Glutamatergic neuron (in vitro differentiated cells): ENCODE data around the gene IGBP1. TPM values are rescaled to one million over a fixed set of nuclear protein-coding genes. Genes with fewer than 3 reads are reported as not detected.
"Not testable (repeated sequence)": the region's sequence is repeated elsewhere in the genome, so short reads cannot be mapped to it uniquely, and the experiment has no call there.

Experiments
- DNase-seq: peaks from one replicate; pipeline ENCODE4 v3.0.0; 2022
- H3K27ac Mint-ChIP-seq: one replicate; pipeline ENCODE4 v1.8.0; 2020; ENCODE audit warnings: mild to moderate bottlenecking, mixed read lengths, inconsistent platforms; ENCODE audit not compliant: unreplicated experiment
- H3K27me3 Mint-ChIP-seq: one replicate; pipeline ENCODE4 v1.8.0; 2020; ENCODE audit warnings: mild to moderate bottlenecking, moderate library complexity, mixed read lengths, inconsistent platforms; ENCODE audit not compliant: unreplicated experiment
- H3K36me3 Mint-ChIP-seq: one replicate; pipeline ENCODE4 v1.8.0; 2020; ENCODE audit warnings: mild to moderate bottlenecking, mixed read lengths, inconsistent platforms; ENCODE audit not compliant: unreplicated experiment
- H3K4me1 Mint-ChIP-seq: one replicate; pipeline ENCODE4 v1.8.0; 2020; ENCODE audit warnings: mild to moderate bottlenecking, low read depth, mixed read lengths, inconsistent platforms; ENCODE audit not compliant: unreplicated experiment
- H3K4me3 Mint-ChIP-seq: one replicate; pipeline ENCODE4 v1.8.0; 2020; ENCODE audit warnings: mild to moderate bottlenecking, mixed read lengths, inconsistent platforms; ENCODE audit not compliant: unreplicated experiment
- H3K9me3 Mint-ChIP-seq: one replicate; pipeline ENCODE4 v1.8.0; 2020; ENCODE audit warnings: mild to moderate bottlenecking, moderate library complexity, mixed read lengths, inconsistent platforms; ENCODE audit not compliant: unreplicated experiment
- total RNA-seq: library from RNA; stranded (reverse); fragmentation: NEBNext Ultra II Directional; extraction: Animal tissue kit (Norgen Biotek cat#: 25700); gene quantifications from one replicate; pipeline ENCODE4 v1.2.1, GENCODE V29; 2021; ENCODE audit not compliant: unreplicated experiment
- TF ChIP-seq, protein P1 (sequence below): fragments of 200-600 bp; sonication (generic); IDR thresholded peaks from one replicate; pipeline ENCODE4 v1.5.0; 2021; ENCODE audit not compliant: partially characterized antibody, unreplicated experiment

IGBP1 gene
- total RNA-seq, 1 donor from 2014 or later: 44.0 TPM

DNA sequence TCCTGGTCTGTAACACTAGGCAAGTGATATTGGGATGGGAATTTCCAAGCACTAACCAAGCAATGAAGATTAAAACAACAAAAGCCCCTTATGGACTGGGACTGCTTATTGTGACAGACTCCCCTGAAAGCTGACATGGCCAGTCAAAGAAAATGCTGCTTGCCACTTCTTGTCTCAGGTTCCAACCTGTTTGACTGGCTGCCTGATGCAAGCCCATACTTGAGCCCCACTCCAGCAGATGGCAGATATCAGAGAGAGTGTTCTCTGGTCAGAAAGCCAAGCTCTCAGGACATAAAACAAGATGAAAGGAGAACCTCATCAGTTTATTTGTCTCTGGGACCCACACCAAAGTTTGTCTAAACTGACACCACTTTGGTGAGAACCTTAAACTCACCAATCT lies 15.5 kb upstream of the IGBP1 start:
- TF ChIP-seq, protein P1, sequence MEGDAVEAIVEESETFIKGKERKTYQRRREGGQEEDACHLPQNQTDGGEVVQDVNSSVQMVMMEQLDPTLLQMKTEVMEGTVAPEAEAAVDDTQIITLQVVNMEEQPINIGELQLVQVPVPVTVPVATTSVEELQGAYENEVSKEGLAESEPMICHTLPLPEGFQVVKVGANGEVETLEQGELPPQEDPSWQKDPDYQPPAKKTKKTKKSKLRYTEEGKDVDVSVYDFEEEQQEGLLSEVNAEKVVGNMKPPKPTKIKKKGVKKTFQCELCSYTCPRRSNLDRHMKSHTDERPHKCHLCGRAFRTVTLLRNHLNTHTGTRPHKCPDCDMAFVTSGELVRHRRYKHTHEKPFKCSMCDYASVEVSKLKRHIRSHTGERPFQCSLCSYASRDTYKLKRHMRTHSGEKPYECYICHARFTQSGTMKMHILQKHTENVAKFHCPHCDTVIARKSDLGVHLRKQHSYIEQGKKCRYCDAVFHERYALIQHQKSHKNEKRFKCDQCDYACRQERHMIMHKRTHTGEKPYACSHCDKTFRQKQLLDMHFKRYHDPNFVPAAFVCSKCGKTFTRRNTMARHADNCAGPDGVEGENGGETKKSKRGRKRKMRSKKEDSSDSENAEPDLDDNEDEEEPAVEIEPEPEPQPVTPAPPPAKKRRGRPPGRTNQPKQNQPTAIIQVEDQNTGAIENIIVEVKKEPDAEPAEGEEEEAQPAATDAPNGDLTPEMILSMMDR: no peak
- DNase-seq: no peak
- Mint-ChIP-seq H3K27me3 (peaks cover 1% of the 10 kb centered on the region), H3K27ac (no peak overlapping the region), H3K4me1 (no peaks in the 10 kb centered on the region), H3K9me3 (peaks cover 3% of the 10 kb centered on the region), H3K36me3 (no peaks in the 10 kb centered on the region), H3K4me3 (no peak overlapping the region)

DNA sequence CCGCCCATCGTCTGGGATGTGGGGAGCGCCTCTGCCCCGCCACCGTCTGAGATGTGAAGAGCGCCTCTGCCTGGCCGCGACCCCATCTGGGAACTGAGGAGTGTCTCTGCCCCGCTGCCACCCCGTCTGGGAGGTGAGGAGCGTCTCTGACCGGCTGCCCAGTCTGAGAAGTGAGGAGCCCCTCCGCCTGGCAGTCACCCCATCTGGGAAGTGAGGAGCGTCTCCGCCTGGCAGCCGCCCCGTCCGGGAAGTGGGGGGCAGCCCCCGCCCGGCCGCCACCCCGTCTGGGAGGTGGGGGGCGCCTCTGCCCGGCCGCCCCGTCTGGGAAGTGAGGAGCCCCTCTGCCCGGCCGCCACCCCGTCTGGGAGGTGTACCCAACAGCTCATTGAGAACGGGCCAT lies 10.2 kb upstream of the IGBP1 start:
- not testable (repeated sequence) for H3K9me3 Mint-ChIP-seq, H3K27me3 Mint-ChIP-seq, H3K36me3 Mint-ChIP-seq, H3K27ac Mint-ChIP-seq, H3K4me3 Mint-ChIP-seq, DNase-seq, H3K4me1 Mint-ChIP-seq

DNA sequence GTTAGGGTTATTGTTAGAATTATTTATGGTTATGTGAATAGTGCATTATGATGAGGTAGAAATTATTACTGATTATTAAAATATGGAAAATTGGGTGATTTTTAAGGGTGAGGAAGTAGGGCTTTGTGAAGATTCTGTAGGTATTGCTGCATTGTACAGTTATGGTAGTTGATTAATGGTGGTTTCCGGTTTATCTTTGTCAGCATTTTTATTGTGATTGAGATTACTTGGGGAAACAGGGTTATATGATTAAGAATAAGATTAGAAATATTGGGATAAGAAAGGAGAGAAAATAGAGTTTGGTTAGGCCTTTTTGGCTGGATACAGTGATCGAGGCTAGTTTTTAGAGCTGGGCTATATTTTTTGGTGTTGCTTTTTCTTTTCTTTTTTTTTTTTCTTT lies 8.6 kb upstream of the IGBP1 start:
- TF ChIP-seq, protein P1: no peak
- Mint-ChIP-seq H3K27me3 (no peaks in the 10 kb centered on the region), H3K4me1 (peaks cover 2% of the 10 kb centered on the region), H3K36me3 (no peaks in the 10 kb centered on the region), H3K4me3 (no peak overlapping the region), H3K27ac (no peak overlapping the region), H3K9me3 (no peaks in the 10 kb centered on the region)
- DNase-seq: no peak

DNA sequence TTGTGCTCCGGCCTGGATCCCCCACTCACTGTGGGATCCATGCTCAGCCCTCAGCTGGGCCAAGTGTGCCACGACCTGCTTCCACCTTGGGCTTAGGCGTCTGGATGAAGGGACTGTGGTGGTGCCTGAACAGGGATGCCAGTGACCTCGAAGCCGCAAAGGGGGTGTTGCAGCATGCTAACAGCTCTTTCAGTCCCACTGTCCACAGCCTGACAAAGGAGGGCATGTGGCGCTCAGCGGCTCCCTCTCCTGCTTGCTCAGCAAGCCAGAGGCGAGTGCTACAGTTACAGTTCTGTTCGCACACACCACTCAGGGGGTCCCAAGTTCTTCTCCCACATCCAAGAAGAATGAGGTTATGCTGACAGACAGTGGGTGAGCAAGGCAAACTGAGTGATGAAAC lies 5.2 kb upstream of the IGBP1 start:
- Mint-ChIP-seq H3K4me3 (no peak overlapping the region), H3K27ac (no peak overlapping the region), H3K9me3 (peaks cover 2% of the 10 kb centered on the region), H3K27me3 (no peaks in the 10 kb centered on the region), H3K4me1 (peaks cover 2% of the 10 kb centered on the region), H3K36me3 (no peaks in the 10 kb centered on the region)
- DNase-seq: peak; percentile 17
- TF ChIP-seq, protein P1: no peak

DNA sequence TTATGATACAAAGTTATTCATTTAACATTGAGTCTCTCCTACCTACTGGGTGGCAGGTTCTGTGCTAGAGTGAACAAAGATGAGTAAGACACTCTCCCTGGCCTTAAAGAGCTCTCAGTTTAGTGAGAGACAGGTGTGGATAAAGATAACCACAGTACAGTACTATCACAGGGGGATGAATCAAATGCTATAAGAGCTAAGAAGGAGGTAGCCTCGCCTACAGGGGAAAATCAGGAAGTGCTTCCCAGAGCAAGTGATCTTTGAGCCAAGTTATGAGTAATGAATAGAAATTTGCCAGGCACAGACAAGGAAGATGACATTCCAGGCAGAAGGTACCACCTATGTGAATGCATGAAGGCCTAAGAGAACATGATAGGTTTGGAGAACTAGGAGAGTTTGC lies 3.4 kb upstream of the IGBP1 start:
- no peak overlapping the region for H3K27ac Mint-ChIP-seq
- no peak overlapping the region for H3K4me3 Mint-ChIP-seq
- H3K27me3 Mint-ChIP-seq: no peaks in the 10 kb centered on the region
- H3K4me1 Mint-ChIP-seq: peaks cover 2% of the 10 kb centered on the region
- TF ChIP-seq, protein P1: no peak
- no peak for DNase-seq
- H3K9me3 Mint-ChIP-seq: peaks cover 2% of the 10 kb centered on the region
- H3K36me3 Mint-ChIP-seq: no peaks in the 10 kb centered on the region

DNA sequence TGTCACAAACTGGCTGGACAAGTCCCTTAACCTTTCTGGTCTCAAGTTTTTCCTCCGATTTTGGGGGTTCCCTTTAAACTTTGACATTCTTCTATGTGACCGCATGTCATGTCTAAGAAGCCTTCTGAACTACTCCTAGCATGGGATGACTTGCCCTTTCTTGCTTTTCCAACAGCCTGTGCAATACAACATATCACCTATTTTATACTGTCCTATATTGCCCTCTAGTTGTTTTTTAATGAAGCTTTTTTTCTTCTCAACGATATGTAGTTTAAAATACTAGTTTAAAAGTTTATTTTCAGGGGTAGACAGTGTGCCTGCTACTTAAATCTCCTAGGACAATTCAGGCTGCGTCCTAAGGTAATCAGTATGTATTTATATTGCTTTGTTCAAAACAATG lies 1.0 kb upstream of the IGBP1 start:
- H3K4me1 Mint-ChIP-seq: peaks cover 4% of the 10 kb centered on the region
- peak overlapping the region; percentile 30 for H3K4me3 Mint-ChIP-seq
- TF ChIP-seq, protein P1: no peak
- H3K9me3 Mint-ChIP-seq: peaks cover 2% of the 10 kb centered on the region
- no peaks in the 10 kb centered on the region for H3K27me3 Mint-ChIP-seq
- H3K27ac Mint-ChIP-seq: no peak overlapping the region
- DNase-seq: no peak
- no peaks in the 10 kb centered on the region for H3K36me3 Mint-ChIP-seq
